Neural progenitor cell (in vitro differentiated cells): ENCODE measurements around the gene ARTN. TPM values are rescaled to one million over a fixed set of nuclear protein-coding genes. Genes with fewer than 3 reads are reported as not detected.

Experiments used
- DNase-seq: peaks from one replicate; pipeline ENCODE4 v3.0.0-alpha.2; 2016; ENCODE audit warnings: low spot score
- H2AFZ ChIP-seq: fragments of 200-600 bp; sonication (generic); replicated peaks from 2 replicates; pipeline ENCODE4 v1.6.1; 2016; ENCODE audit warnings: antibody characterized with exemption
- H3F3A ChIP-seq: fragments of 200-600 bp; sonication (generic); 2 replicates; pipeline ENCODE4 v1.6.1; 2016; ENCODE audit warnings: antibody characterized with exemption, low read depth
- H3K27ac ChIP-seq: fragments of 200-600 bp; sonication (generic); 2 replicates; pipeline ENCODE4 v1.5.1; 2016; ENCODE audit warnings: mild to moderate bottlenecking
- H3K27me3 ChIP-seq: fragments of 200-600 bp; sonication (generic); 2 replicates; pipeline ENCODE4 v1.6.1; 2016; ENCODE audit warnings: mild to moderate bottlenecking, moderate library complexity
- H3K36me3 ChIP-seq: fragments of 200-600 bp; sonication (generic); 2 replicates; pipeline ENCODE4 v1.5.1; 2016
- H3K4me1 ChIP-seq: fragments of 200-600 bp; sonication (generic); 2 replicates; pipeline ENCODE4 v1.6.1; 2016; ENCODE audit warnings: mixed run types
- H3K4me2 ChIP-seq: fragments of 200-600 bp; sonication (generic); 2 replicates; pipeline ENCODE4 v1.6.1; 2016
- H3K4me3 ChIP-seq: fragments of 200-600 bp; sonication (generic); 2 replicates; pipeline ENCODE4 v1.5.1; 2016
- H3K79me2 ChIP-seq: fragments of 200-600 bp; sonication (generic); 2 replicates; pipeline ENCODE4 v1.6.1; 2016; ENCODE audit warnings: low read depth
- H3K9ac ChIP-seq: fragments of 200-600 bp; sonication (generic); 2 replicates; pipeline ENCODE4 v1.6.1; 2016
- H3K9me3 ChIP-seq: fragments of 200-600 bp; sonication (generic); 2 replicates; pipeline ENCODE4 v1.5.1; 2016; ENCODE audit warnings: low read depth
- H4K20me1 ChIP-seq: fragments of 200-600 bp; sonication (generic); 2 replicates; pipeline ENCODE4 v1.6.1; 2016; ENCODE audit warnings: low read depth
- H3K27ac Mint-ChIP-seq: 3 replicates; pipeline ENCODE4 v1.8.0; 2021; ENCODE audit warnings: mixed read lengths
- H3K27me3 Mint-ChIP-seq: 2 replicates; pipeline ENCODE4 v1.8.0; 2022; ENCODE audit warnings: low read depth, mild to moderate bottlenecking, inconsistent platforms, moderate library complexity, mixed read lengths; ENCODE audit not compliant: insufficient read depth
- H3K36me3 Mint-ChIP-seq: 3 replicates; pipeline ENCODE4 v1.8.0; 2021; ENCODE audit warnings: mixed read lengths
- H3K4me1 Mint-ChIP-seq: 3 replicates; pipeline ENCODE4 v1.8.0; 2021; ENCODE audit warnings: mixed read lengths
- H3K4me3 Mint-ChIP-seq: 3 replicates; pipeline ENCODE4 v1.8.0; 2021; ENCODE audit warnings: mild to moderate bottlenecking, moderate library complexity, mixed read lengths
- H3K9me3 Mint-ChIP-seq: 3 replicates; pipeline ENCODE4 v1.8.0; 2020; ENCODE audit warnings: mixed read lengths
- EZH2 ChIP-seq: fragments of 200-600 bp; sonication (generic); IDR thresholded peaks from 2 replicates; pipeline ENCODE4 v1.6.1; 2017; ENCODE audit warnings: antibody characterized with exemption, mild to moderate bottlenecking, moderate library complexity
- EZH2phosphoT487 ChIP-seq: fragments of 200-600 bp; sonication (generic); IDR thresholded peaks from 2 replicates; pipeline ENCODE4 v1.6.1; 2017; ENCODE audit warnings: antibody characterized with exemption
- total RNA-seq: library from RNA; depleted of rRNA; stranded (reverse); fragments of >200 nt; gene quantifications from 2 replicates; pipeline ENCODE4 v1.2.3, GENCODE V29; 2015; ENCODE audit warnings: low replicate concordance
- TF ChIP-seq, protein P1 (sequence below): fragments of 200-600 bp; sonication (generic); IDR thresholded peaks from 2 replicates; pipeline ENCODE4 v1.5.1; 2017; ENCODE audit warnings: antibody characterized with exemption, mild to moderate bottlenecking

ARTN gene
- total RNA-seq, 1 donor from 2014 or later: 4.1 TPM

DNA sequence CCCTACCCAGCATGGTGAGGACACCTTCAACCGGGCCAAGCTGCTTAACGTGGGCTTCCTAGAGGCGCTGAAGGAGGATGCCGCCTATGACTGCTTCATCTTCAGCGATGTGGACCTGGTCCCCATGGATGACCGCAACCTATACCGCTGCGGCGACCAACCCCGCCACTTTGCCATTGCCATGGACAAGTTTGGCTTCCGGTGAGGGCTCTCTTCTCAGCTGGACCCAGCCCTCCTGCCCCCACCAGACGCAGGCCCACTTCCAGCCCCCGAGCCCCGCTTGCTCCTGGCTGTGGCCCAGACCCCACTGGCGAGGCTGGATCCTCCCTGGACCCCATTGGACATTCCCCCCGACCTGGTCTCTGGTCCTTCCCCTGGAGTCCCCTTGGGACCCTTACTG is 51.3 kb downstream of the ARTN start:
- Histone ChIP-seq H4K20me1 (peaks cover 9% of the 10 kb centered on the region), H3F3A (peaks cover 10% of the 10 kb centered on the region)
- no peak overlapping the region for H3K27ac Mint-ChIP-seq

GRCh38 chr1:43985984-43986595 is 52.5 kb downstream of the ARTN start:
- H3K4me2 ChIP-seq: no peak overlapping the region
- no peaks in the 10 kb centered on the region for H3K27me3 Mint-ChIP-seq

More for the DNA sequence above, 51.3 kb downstream of the ARTN start:
- H3K27me3 Mint-ChIP-seq: no peaks in the 10 kb centered on the region
- Histone ChIP-seq H3K79me2 (peaks cover 9% of the 10 kb centered on the region), H3K4me1 (peaks cover 5% of the 10 kb centered on the region), H3K27me3 (no peaks in the 10 kb centered on the region), H3K27ac (no peak overlapping the region), H3K4me2 (no peak overlapping the region), H2AFZ (no peak overlapping the region), H3K4me3 (no peak overlapping the region), H3K36me3 (no peaks in the 10 kb centered on the region), H3K9me3 (no peaks in the 10 kb centered on the region), H3K9ac (no peak overlapping the region)
- peaks cover 17% of the 10 kb centered on the region for H3K4me1 Mint-ChIP-seq
- H3K36me3 Mint-ChIP-seq: peaks cover 31% of the 10 kb centered on the region
- no peaks in the 10 kb centered on the region for H3K9me3 Mint-ChIP-seq
- H3K4me3 Mint-ChIP-seq: no peak overlapping the region
- no peak for DNase-seq
- no peak for TF ChIP-seq EZH2
- TF ChIP-seq, protein P1, sequence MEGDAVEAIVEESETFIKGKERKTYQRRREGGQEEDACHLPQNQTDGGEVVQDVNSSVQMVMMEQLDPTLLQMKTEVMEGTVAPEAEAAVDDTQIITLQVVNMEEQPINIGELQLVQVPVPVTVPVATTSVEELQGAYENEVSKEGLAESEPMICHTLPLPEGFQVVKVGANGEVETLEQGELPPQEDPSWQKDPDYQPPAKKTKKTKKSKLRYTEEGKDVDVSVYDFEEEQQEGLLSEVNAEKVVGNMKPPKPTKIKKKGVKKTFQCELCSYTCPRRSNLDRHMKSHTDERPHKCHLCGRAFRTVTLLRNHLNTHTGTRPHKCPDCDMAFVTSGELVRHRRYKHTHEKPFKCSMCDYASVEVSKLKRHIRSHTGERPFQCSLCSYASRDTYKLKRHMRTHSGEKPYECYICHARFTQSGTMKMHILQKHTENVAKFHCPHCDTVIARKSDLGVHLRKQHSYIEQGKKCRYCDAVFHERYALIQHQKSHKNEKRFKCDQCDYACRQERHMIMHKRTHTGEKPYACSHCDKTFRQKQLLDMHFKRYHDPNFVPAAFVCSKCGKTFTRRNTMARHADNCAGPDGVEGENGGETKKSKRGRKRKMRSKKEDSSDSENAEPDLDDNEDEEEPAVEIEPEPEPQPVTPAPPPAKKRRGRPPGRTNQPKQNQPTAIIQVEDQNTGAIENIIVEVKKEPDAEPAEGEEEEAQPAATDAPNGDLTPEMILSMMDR: no peak
- no peak for TF ChIP-seq EZH2phosphoT487

GRCh38 chr1:43986712-43987111 is 53.1 kb downstream of the ARTN start:
- H3K9ac ChIP-seq: no peak overlapping the region
- H3K36me3 Mint-ChIP-seq: peaks cover 27% of the 10 kb centered on the region
- no peak overlapping the region for H3K4me2 ChIP-seq
- H3F3A ChIP-seq: peaks cover 13% of the 10 kb centered on the region
- TF ChIP-seq EZH2phosphoT487: no peak
- TF ChIP-seq, protein P1: no peak
- TF ChIP-seq EZH2: no peak
- H2AFZ ChIP-seq: no peak overlapping the region
- DNase-seq: no peak
- no peak overlapping the region for H3K4me3 ChIP-seq
- H3K4me3 Mint-ChIP-seq: no peak overlapping the region
- H4K20me1 ChIP-seq: peaks cover 6% of the 10 kb centered on the region
- no peaks in the 10 kb centered on the region for H3K9me3 Mint-ChIP-seq
- no peaks in the 10 kb centered on the region for H3K27me3 Mint-ChIP-seq
- H3K79me2 ChIP-seq: no peaks in the 10 kb centered on the region
- H3K27ac Mint-ChIP-seq: no peak overlapping the region
- no peak overlapping the region for H3K27ac ChIP-seq
- no peaks in the 10 kb centered on the region for H3K27me3 ChIP-seq
- no peaks in the 10 kb centered on the region for H3K36me3 ChIP-seq
- no peaks in the 10 kb centered on the region for H3K9me3 ChIP-seq
- no peaks in the 10 kb centered on the region for H3K4me1 ChIP-seq
- peaks cover 8% of the 10 kb centered on the region for H3K4me1 Mint-ChIP-seq

More at GRCh38 chr1:43985984-43986595, 52.5 kb downstream of the ARTN start:
- Histone ChIP-seq H3K9ac (no peak overlapping the region), H3K4me3 (no peak overlapping the region), H3K79me2 (no peaks in the 10 kb centered on the region), H3F3A (peaks cover 7% of the 10 kb centered on the region), H3K4me1 (no peaks in the 10 kb centered on the region), H3K9me3 (no peaks in the 10 kb centered on the region), H3K27ac (no peak overlapping the region), H4K20me1 (peaks cover 6% of the 10 kb centered on the region), H3K27me3 (no peaks in the 10 kb centered on the region), H3K36me3 (no peaks in the 10 kb centered on the region), H2AFZ (no peak overlapping the region)
- Mint-ChIP-seq H3K4me3 (no peak overlapping the region), H3K4me1 (peaks cover 8% of the 10 kb centered on the region), H3K9me3 (no peaks in the 10 kb centered on the region), H3K36me3 (peaks cover 27% of the 10 kb centered on the region), H3K27ac (no peak overlapping the region)
- no peak for DNase-seq
- TF ChIP-seq EZH2phosphoT487 (no peak), EZH2 (no peak)
- TF ChIP-seq, protein P1: no peak

Other genes with a start within 250 kb of the ARTN start
- 13.6 and 29.7 TPM in 2 replicates for gene ST3GAL3, start 226.3 kb upstream of the ARTN start, total RNA-seq
- gene IPO13, start 13.1 kb downstream of the ARTN start, total RNA-seq: 7.2 and 13.2 TPM in 2 replicates
- 9.5 and 20.0 TPM in 2 replicates for gene DPH2, start 36.2 kb downstream of the ARTN start, total RNA-seq
- gene ATP6V0B, start 41.2 kb downstream of the ARTN start, total RNA-seq: 39.2 and 71.2 TPM in 2 replicates
- gene B4GALT2, start 45.4 kb downstream of the ARTN start, total RNA-seq: 23.7 and 96.3 TPM in 2 replicates
- gene CCDC24, start 57.8 kb downstream of the ARTN start, total RNA-seq: 3.3 and 13.5 TPM in 2 replicates
- 1.4 and 5.6 TPM in 2 replicates for gene SLC6A9, start 97.7 kb downstream of the ARTN start, total RNA-seq
- gene KLF17, start 185.0 kb downstream of the ARTN start, total RNA-seq: not detected in 2 replicates
- gene KLF18, start 207.8 kb downstream of the ARTN start, total RNA-seq: not detected in 2 replicates